Activated effector memory CD4-positive, alpha-beta T cell treated with Interleukin-2 at 50 U/mL for 16 hours (primary cell): ENCODE measurements around the gene IRX4.

Source experiments
- DNase-seq: peaks from one replicate; pipeline ENCODE4 v3.0.0-alpha.2; 2020

IRX4 gene

DNA sequence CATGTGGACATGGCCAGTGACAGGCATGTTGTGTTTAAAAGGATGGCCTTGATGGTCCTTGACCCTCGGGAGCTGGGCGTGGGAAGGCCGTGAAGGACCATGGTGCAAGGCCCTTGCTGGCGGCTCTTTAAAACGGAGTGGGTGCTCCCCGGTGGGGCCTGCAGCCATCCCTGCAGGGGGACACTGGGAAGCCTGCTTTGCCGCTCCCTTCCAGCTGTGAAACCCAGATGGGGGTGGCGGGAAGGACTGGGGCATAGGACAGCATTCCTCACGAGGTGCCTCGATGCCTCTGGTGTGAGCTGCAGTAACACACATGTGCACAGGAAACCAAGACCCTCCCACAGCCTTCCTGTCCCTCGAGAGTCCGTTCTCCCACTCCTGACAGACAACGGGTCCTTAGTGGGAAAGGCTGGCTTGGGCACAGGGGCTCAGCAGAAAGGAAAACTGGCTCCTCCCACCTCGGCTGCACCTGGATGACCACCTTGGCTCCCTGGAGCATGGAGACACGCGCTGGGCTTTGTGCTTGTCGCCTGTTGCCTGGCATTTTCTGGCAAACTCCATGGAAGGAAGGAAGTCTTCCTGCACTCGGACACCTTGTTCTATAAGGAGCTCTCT lies 30.3 kb upstream of the IRX4 start:
- no peak for DNase-seq

DNA sequence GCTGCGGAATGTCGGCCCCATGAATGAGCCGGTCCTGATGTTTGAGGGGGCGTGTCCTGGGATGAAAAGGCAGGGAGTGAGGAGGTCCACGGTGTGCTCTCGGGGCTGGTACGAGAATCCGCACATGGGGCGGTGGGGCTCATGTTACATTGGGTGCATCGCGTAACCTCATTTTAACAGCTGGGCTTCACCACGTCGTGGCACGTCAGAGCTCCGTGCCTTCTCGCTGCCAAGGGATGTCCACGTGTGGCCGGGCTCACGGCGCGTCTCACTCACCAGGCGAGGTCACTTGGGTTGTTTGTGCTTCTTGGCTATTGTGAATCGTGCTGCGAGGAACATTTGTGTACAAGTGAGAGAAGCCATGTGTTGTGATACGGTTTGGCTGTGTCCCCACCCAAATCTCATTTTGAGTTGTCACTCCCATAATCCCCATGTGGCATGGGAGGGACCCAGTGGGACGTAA lies 29.1 kb upstream of the IRX4 start:
- no peak for DNase-seq

DNA sequence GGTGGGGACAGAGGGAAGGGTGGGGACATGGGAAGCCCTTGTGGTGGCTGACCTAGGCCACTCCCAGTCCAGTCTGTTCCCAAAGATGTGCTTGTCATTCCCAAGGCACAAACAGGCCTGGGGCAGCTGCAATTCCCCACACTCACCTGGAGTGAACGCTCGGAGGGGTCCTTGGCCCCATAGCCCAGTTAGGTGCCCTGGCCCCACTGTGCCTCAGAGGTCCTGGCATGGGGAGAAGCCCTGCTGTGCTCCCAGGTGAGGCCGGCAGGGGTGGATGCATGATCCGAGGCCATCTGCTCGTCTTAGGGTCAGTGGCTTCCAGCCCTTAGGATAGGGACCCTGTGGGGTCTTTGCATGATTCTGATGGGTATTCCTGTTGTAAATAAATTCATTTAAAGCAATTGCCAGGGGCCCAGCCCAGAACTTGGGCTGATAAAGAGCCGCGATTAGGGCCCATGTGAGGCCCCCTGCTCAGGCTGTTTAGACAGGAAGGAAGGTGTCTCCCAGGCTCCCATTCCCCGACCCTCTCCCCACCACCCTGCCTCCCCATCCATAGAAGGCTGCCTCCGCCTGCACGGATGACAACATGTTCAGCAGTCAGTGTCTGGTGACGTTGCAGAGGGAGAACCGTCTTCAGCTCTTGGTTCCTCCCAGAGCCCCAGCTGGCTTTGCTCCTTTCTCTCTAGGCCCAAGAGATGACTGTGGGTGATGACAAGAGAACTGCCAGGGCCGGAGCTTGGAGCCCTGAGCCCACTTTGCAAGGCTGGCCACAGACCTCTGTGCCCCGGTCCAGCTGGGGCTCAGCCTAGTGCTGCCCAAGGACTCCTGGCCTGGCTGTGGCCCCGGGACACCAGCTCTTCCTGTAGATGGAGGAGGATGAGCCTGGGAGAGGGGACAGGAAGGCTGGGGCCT lies 28.4 kb upstream of the IRX4 start:
- no peak for DNase-seq

DNA sequence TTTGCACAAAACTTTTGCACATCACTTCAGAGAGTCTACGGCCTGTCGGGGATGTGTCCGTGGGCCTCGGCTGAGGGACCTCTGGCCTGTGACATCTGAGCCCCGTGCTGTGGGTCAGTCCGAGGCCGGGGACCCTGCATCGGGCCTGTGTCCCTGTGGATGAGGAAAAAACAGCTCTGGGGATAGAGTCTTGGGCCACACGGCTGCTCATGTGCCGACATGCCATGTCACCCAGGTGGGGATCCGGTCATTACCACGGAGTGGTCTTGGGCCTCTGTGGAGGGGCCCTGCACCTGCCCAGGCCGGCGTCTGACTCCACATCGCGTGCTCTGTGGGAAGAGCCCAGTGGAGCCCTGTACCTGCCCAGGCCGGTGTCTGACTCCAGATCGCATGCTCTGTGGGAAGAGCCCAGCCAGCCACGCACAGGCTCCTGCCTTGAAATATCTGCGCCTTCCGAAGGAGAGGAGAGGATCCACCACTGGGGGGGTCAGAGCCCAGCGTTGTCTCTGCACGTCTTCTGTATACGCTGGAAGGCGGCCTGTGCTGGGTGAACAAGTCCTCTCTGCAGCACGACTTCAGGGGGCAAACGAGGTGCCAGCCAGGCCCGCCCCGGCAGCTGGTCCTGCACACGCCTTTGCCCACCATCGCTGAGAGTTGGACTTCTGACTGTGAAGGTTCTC lies 27.5 kb upstream of the IRX4 start:
- DNase-seq: no peak

DNA sequence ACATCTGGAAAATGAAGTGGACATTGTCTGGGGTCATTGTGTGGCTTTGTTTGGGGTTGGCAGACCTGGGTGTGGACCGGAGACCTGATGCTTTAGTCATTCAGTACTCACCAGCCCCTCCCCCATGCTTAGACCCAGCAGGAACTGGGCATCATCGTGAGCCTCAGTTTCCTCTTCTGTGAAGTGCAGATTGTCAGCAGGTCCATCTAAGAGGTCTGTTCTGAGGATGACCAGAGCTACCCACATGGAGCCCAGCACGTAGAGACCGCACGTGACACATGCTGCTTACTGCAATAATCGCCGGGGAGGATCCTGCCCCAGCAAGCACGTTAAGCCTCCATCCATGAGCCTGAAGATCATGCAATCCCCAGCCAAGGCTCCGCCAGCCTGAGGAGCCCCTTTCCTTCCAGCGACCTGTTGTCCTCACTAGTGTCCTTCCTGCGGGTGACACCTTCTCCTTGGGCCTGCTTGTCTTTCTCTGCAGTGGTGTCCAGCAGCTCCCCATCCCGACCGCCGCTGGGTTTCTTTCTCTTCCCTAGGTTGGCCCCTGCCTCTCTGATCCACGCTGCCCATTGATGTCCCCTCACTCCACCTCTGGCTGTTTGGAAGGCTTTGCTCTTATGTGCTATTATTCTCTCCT lies 26.7 kb upstream of the IRX4 start:
- DNase-seq: no peak

GRCh38 chr5:1908931-1909330 lies 26.2 kb upstream of the IRX4 start:
- no peak for DNase-seq

DNA sequence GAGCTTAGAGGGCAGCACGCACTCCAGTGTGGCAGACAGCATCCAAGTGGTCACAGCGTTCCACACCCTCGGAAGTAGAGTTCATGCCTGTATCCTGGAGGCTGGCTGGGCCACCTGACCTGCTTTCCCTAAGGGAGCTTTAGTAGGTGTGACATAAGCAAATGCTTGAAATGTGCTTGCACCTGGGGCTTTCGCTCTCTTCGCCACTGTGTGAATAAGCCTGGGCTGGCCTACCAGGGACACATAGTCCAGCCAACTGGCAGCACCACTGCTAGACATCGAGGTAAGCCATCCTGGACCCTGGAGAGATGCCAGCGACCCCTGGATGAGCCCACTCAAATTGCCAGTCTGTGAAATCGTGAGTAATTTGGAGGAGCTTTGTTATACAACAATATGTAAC lies 24.9 kb upstream of the IRX4 start:
- DNase-seq: no peak

GRCh38 chr5:1905108-1905507 lies 22.4 kb upstream of the IRX4 start:
- DNase-seq: no peak

GRCh38 chr5:1901983-1902382 lies 19.3 kb upstream of the IRX4 start:
- DNase-seq: no peak

DNA sequence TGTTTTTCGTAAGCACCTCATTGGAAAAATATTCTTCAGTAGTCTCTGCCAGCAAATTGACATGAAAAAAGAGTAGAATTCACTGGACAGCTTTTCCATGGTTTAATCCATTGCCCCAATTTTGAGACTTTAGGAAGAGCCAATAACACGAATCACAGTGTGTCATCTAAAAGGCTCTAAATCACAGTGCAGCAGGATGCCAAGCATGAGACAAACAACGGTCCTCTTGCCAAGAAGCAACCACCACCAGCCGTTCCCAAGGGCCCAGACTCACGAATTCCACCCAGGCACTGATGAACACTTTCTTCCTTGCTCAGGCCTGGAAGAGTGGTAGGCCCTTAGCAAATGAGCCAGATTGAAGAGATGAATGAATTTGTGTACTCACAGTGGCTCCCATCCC lies 18.3 kb upstream of the IRX4 start:
- no peak for DNase-seq

- DNase-seq: no peak
Observed at GRCh38 chr5:1899201-1899600, 16.5 kb upstream of the IRX4 start.

- DNase-seq: no peak
Observed at GRCh38 chr5:1897816-1898450, 15.2 kb upstream of the IRX4 start.

DNA sequence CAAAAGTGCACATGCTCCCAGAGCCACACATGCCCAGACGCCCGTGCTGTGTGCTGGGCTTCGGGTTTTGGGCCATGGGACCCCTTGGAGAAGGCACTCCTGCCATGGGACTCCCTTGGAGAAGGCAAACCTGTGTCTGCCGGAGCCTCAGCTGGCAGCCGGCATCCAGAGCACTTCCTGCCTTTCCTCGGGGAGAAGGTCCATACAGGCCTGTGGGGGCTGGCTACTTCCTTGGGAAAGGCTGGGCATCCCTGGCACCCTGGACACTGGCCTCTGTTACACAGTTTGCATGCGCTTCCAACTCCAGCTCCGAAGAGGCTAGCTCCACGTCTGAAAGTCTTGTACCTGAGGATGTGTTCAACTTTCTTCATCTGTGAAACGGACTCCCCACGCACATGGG lies 14.7 kb upstream of the IRX4 start:
- no peak for DNase-seq

DNA sequence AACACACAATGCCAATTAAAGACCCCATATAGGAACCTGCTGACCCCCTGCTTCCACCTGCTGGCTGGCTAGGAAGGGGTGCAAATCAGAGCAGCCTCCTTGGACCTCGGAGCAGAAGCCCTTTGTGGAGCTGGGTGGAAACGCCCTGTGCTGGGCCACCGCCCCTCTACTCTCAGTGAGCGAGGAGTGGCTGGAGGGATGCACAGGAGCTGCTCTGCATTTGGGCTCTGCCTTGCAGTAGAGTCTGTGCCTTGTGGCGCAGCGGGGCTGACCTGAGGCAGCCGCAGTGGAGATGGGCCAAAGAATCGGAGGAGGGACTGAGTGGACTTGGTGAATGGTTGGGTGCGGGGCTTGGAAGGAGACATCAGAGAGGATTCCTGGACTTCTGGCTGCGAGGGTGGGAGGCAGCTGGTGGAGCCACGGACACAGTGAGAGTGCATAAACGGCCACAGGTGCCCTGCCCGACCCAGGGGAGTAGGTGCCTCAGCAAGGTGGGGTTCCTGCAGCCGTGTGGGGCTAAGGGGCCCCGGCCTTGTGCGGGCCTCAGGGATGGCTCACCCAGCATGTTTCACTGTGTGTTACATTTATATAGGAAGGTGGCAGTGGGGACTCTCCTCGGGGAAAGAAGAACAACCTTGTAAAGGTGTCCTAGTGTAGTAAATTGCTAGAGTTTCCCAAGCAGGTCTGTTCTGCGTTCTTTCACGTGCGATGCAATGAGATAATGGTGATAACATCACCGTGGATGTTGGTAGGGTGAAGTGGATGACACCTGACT lies 14.1 kb upstream of the IRX4 start:
- DNase-seq: no peak

DNA sequence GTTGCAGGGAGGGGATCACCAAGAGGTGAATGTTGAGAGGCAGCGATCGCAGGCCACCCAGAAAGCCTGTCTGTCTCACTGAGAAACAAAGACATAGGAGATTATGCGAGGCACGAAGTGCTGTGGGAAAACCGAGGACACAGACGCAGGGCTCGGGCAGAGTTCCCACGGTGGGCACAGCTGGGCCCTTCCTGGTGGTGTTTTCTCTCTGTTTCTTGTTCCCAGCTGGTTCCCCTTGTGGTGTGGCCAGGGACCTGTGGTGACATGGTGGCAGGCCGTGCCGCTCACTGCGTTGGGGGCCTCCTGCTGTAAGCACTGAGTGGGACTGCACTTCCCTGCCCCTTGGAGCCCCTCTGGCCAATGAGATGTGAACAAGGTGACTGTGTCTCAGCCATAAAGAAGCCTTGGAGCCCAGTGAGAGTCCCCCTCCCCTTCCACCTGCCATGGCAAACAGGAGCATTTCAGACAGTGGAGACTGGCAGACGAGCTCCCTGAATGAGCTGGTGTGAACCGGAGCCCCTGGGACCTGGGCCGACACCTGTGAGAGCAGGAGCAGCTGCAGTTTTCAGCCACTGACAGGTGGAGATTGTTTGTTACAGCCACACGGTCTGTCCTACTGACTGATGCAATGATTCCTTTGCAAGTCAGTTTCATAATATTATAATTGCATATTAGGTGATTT lies 13.2 kb upstream of the IRX4 start:
- DNase-seq: no peak

DNA sequence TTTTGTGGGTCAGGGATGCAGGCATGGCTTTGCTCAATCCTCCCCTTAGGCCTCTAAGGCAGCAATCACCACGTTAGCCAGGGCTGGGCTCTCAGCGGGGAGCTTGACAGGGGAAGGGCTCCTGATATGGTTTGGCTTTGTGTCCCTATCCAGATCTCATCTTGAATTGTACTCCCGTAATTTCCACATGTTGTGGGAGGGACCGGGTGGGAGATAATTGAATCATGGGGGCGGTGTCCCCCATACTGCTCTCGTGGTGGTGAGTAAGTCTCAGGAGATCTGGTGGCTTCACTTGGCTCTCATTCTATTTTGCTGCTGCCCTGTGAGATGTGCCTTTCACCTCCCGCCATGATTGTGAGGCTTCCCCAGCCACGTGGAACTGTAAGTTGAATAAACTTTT lies 11.5 kb upstream of the IRX4 start:
- no peak for DNase-seq

- no peak for DNase-seq
Observed at GRCh38 chr5:1893754-1894153, 11.0 kb upstream of the IRX4 start.

DNA sequence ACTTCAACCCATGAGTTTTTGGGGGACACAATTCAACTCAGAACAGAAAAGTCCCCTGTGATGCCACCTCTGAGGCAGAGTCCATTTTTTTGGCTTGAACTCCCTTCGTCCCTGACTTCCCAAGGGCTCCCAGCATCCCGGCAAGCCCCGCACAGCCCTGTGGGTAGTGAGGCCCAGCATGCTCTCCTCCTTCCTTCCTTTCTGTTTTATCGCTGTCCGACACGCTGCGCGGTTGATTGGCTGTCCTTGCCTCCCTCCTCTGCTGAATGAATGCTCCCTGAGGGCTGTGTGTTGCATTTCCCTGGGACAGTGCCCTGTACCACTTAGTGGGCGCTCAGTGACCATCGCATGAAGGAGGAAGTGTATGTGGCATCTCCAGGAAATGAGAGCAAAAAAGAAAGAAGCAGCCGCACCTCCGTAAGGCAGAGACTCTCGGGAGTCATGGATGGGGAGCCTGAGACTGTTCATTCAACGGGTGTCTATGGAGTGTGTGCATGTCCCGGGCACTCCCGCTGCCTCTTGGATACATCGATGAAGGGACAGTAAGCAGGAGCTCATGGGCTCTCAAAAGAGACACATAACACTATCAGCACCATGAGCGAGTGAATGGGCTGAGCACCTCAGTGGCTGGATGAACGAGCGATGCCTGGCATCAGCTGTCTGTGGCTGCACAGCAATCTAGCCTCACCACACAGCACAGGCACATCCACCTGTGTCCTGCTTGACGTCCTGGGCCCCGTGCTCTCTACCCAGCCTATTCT lies 10.1 kb upstream of the IRX4 start:
- no peak for DNase-seq

DNA sequence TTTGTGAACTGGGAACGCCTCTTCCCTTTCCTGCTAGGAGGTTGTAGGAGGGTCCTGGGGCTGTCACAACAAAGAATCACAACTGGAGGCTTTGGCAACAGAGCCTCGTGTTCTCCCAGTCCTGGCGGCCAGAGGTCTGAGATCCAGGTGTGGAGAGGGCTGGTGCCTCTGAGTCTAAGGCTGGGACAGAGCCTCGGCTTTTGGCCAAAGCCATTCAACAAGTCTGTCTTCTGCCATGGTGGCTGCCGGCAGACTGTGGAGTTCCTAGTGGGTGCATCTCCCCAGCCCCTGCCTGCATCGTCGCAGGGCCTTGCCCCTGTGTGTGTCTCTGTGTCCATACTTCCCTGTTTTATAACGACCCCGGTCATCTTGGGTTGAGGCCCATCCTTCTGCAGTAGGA lies 9.5 kb upstream of the IRX4 start:
- DNase-seq: no peak

DNA sequence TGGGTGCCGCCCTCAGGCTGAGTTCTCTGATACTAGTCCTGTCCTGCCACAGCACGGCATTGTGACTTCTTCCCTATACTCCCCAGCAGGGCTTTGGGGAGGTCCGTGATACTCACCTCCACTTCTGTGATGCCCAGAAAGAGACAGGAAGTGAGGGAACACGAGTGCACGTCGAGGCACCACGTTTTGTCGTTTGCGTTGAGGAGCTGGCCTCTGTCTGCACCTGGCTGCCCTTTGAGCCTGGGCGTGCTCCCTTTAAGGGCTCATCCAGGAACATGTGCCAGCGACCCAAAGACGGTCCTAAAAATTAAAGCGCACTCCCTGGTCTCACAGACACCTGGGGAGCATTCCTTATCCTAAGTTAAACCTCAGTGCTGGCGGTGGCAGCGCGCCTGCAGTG lies 8.7 kb upstream of the IRX4 start:
- DNase-seq: no peak

- DNase-seq: no peak
Observed at GRCh38 chr5:1890296-1890695, 7.6 kb upstream of the IRX4 start.
